ENCODE measurements around the gene RAB3GAP2.
"Not testable (repeated sequence)": the region's sequence is repeated elsewhere in the genome, so short reads cannot be mapped to it uniquely, and the experiment has no call there.

The RAB3GAP2 gene, protein sequence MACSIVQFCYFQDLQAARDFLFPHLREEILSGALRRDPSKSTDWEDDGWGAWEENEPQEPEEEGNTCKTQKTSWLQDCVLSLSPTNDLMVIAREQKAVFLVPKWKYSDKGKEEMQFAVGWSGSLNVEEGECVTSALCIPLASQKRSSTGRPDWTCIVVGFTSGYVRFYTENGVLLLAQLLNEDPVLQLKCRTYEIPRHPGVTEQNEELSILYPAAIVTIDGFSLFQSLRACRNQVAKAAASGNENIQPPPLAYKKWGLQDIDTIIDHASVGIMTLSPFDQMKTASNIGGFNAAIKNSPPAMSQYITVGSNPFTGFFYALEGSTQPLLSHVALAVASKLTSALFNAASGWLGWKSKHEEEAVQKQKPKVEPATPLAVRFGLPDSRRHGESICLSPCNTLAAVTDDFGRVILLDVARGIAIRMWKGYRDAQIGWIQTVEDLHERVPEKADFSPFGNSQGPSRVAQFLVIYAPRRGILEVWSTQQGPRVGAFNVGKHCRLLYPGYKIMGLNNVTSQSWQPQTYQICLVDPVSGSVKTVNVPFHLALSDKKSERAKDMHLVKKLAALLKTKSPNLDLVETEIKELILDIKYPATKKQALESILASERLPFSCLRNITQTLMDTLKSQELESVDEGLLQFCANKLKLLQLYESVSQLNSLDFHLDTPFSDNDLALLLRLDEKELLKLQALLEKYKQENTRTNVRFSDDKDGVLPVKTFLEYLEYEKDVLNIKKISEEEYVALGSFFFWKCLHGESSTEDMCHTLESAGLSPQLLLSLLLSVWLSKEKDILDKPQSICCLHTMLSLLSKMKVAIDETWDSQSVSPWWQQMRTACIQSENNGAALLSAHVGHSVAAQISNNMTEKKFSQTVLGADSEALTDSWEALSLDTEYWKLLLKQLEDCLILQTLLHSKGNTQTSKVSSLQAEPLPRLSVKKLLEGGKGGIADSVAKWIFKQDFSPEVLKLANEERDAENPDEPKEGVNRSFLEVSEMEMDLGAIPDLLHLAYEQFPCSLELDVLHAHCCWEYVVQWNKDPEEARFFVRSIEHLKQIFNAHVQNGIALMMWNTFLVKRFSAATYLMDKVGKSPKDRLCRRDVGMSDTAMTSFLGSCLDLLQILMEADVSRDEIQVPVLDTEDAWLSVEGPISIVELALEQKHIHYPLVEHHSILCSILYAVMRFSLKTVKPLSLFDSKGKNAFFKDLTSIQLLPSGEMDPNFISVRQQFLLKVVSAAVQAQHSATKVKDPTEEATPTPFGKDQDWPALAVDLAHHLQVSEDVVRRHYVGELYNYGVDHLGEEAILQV (N-terminal part only)

GRCh38 chr1:220272047-220272840, at the start of gene RAB3GAP2:
Gene RAB3GAP2 (minus strand): TSS chr1:220272453. CDS start chr1:220272337, 116 bp downstream.
- peak; percentile 84 for DNase-seq (ENCODE audit: low read depth)

GRCh38 chr1:220321758-220322157, 49.5 kb upstream of the RAB3GAP2 start:
- no peak for DNase-seq (ENCODE audit: low read depth)

- no peak for DNase-seq (ENCODE audit: low read depth)
These were observed 48.5 kb upstream of the RAB3GAP2 start for GRCh38 chr1:220320709-220321108.

GRCh38 chr1:220318673-220319072, 46.4 kb upstream of the RAB3GAP2 start:
- no peak for DNase-seq (ENCODE audit: low read depth)

DNA sequence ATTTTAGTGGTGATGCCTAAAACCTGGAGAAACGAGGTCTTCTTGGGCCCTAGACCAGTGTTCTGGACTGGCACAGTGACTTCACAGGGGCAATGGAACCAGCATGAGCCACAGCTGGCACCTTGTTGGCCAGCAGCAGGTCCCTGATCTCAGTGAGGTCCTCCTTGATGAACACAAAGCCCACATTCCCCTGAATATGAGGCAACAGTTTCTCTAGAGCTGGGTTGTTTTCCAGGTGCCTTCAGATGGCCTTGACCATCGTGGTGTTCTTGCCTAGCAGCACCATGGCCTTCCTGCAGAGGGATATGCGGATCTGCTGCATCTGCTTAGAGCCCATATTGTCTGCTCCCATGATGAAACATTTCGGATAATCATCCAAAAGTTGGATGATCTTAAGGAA, 44.9 kb upstream of the RAB3GAP2 start:
- DNase-seq (ENCODE audit: low read depth) = no peak

GRCh38 chr1:220316305-220316704, 44.1 kb upstream of the RAB3GAP2 start:
- no peak for DNase-seq (ENCODE audit: low read depth)

GRCh38 chr1:220315070-220315839, 43.0 kb upstream of the RAB3GAP2 start:
- DNase-seq (ENCODE audit: low read depth) = no peak

DNA sequence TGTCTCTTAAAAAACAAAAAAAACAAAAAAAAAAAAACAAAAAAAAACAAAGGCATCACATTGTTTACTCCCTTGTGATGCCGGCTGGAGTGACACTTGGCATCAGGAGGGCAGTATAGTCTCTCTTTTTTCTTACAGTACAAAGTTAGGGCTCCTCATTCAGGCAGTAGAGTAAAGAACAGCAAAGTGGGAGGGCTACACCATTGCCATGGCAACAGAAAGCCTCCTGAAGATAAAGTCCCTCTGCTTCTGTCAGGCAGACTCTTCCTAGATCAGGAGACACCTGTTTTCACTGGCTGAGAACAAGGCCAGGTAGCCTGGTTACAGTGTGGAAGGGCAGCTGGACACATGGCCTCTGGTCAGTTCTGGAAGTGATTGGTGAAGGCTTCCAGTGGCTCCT, 41.3 kb upstream of the RAB3GAP2 start:
- no peak for DNase-seq (ENCODE audit: low read depth)

DNA sequence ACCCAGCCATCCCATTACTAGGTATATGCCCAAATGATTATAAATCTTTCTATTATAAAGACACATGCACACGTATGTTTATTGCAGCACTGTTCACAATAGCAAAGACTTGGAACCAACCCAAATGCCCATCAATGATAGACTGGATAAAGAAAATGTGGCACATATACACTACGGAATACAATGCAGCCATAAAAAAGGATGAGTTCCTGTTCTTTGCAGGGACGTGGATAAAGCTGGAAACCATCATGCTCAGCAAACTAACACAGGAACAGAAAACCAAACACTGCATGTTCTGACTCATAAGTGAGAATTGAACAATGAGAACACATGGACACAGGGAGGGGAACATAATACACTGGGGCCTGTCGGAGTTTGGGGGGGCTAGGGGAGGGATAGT, 37.9 kb upstream of the RAB3GAP2 start:
- DNase-seq (ENCODE audit: low read depth) = not testable (repeated sequence)

DNA sequence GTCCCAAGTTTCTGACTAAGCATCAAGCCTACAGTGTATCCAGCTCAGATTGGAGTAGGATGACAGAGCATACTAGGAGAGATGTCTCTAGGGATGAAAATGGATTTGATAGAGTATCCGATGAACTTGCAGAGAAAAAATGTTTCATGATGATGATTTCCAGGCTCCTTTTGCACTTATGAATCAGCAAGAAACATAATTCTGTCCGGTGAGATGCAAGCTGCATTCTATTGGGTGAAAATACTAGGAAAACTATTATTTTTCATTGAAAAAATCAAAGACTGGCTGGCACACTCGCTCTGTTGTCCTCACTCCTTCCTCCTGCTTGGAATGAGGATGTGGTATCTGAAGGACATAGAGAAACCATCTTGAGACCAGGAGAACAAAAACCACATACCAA, 35.4 kb upstream of the RAB3GAP2 start:
- peak; percentile 42 for DNase-seq (ENCODE audit: low read depth)

- no peak for DNase-seq (ENCODE audit: low read depth)
These were observed 34.1 kb upstream of the RAB3GAP2 start for GRCh38 chr1:220306339-220306738.

DNA sequence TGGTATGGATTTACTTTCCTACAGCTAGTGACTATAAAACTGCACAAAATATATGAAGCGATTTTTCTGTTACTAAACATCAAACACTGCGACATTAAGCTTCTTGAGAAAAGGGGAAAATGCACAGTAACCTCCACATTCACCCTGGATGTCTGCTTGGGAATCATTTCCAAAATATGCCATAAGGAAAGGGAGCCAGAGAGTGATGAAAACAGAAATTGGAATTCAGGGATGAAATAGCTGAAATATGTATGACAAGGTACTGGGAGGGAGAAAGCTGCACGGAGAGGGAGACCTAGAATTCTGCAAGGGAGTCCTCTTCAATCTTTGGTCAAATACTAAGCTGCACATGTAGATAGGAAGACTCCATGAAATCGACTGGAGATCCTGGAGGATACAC, 31.6 kb upstream of the RAB3GAP2 start:
- no peak for DNase-seq (ENCODE audit: low read depth)

- no peak for DNase-seq (ENCODE audit: low read depth)
These were observed 29.4 kb upstream of the RAB3GAP2 start for GRCh38 chr1:220301630-220302029.

GRCh38 chr1:220300442-220301121, 28.3 kb upstream of the RAB3GAP2 start:
- peak; percentile 92 for DNase-seq (ENCODE audit: low read depth)

DNA sequence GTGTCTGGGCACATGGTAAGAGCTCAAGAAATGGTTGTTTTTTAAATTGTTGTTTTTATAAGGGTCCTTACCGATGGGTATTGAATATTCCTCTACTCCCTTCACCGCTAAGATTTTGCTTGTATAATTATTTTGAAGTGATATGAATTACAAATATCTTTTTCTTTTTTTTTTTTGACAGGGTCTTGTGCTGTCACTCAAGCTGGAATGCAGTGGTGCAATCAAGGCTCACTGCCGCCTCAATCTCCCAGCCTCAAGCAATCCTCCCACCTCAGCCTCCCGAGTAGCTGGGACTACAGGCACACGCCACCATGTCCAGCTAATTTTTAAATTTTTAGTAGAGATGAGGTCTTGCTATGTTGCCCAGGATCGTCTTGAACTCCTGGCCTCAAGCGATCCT, 27.1 kb upstream of the RAB3GAP2 start:
- no peak for DNase-seq (ENCODE audit: low read depth)

- no peak for DNase-seq (ENCODE audit: low read depth)
These were observed 26.4 kb upstream of the RAB3GAP2 start for GRCh38 chr1:220298470-220299205.

DNA sequence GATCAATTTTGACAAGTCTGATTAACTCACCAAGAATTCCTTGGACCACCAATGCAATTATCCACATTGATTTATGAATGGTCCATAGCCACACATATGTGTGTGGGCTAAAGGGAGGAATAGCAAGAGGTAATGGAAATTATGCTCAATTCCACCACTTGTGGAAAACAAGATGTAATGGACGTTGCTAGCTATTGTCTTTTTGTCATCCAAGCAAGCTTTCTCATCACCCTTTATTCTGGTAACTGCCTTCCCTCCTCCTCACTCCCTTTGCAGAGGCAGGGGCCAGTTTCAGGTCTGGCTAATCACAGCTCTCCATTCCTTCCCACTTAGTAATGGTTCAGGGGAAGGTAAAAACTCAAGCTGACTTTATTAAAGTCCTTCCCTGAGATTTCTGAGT, 24.7 kb upstream of the RAB3GAP2 start:
- DNase-seq (ENCODE audit: low read depth) = no peak

- DNase-seq (ENCODE audit: low read depth) = no peak
These were observed 22.6 kb upstream of the RAB3GAP2 start for GRCh38 chr1:220294846-220295301.

GRCh38 chr1:220291580-220291979, 19.3 kb upstream of the RAB3GAP2 start:
- no peak for DNase-seq (ENCODE audit: low read depth)

All from stromal cell of bone marrow (primary cell).